GM19452 (cell line): ENCODE results near the gene PLEKHA4.
"Not testable (repeated sequence)": the region's sequence is repeated elsewhere in the genome, so short reads cannot be mapped to it uniquely, and the experiment has no call there.

Source experiments
- ATAC-seq: cut with Tn5 transposase; IDR thresholded peaks from one replicate; pipeline ENCODE4 v1.9.1; 2021; ENCODE audit not compliant: unreplicated experiment

Gene PLEKHA4

GRCh38 chr19:48799358-48800300, 68.8 kb downstream of the PLEKHA4 start:
- no peak for ATAC-seq

GRCh38 chr19:48798937-48799336, 69.5 kb downstream of the PLEKHA4 start:
- ATAC-seq: no peak

GRCh38 chr19:48797103-48797502, 71.3 kb downstream of the PLEKHA4 start:
- ATAC-seq: no peak

GRCh38 chr19:48796298-48797083, 71.9 kb downstream of the PLEKHA4 start:
- ATAC-seq: no peak

GRCh38 chr19:48795685-48796070, 72.7 kb downstream of the PLEKHA4 start:
- no peak for ATAC-seq

GRCh38 chr19:48795055-48795684, 73.2 kb downstream of the PLEKHA4 start:
- peak; percentile 75 for ATAC-seq

GRCh38 chr19:48794291-48794690, 74.1 kb downstream of the PLEKHA4 start:
- no peak for ATAC-seq

- no peak for ATAC-seq
Observed at GRCh38 chr19:48793271-48793670, 75.1 kb downstream of the PLEKHA4 start.

- ATAC-seq: not testable (repeated sequence)
Observed at GRCh38 chr19:48787331-48787730, 81.1 kb downstream of the PLEKHA4 start.
